KMS-11 (cell line): ENCODE results near the gene NPHP4.

Experiments
- H2AFZ ChIP-seq: fragments of 200-600 bp; sonication (generic); 2 replicates; pipeline ENCODE4 v1.6.1; 2016; ENCODE audit warnings: antibody characterized with exemption, mixed run types, low read depth
- H3K27ac ChIP-seq: fragments of 200-600 bp; sonication (generic); 2 replicates; pipeline ENCODE4 v1.6.1; 2016; ENCODE audit warnings: mild to moderate bottlenecking, mixed run types
- H3K27me3 ChIP-seq: fragments of 200-600 bp; sonication (generic); 2 replicates; pipeline ENCODE4 v1.6.1; 2017; ENCODE audit warnings: mild to moderate bottlenecking, low read depth, mixed run types, moderate library complexity; ENCODE audit not compliant: insufficient read depth
- H3K36me3 ChIP-seq: fragments of 200-600 bp; sonication (generic); 2 replicates; pipeline ENCODE4 v1.6.1; 2017; ENCODE audit warnings: mild to moderate bottlenecking, mixed run types; ENCODE audit not compliant: insufficient read depth
- H3K4me1 ChIP-seq: fragments of 200-600 bp; sonication (generic); 2 replicates; pipeline ENCODE4 v1.6.1; 2016; ENCODE audit warnings: mild to moderate bottlenecking, low read depth, mixed run types; ENCODE audit not compliant: poor library complexity, severe bottlenecking
- H3K4me2 ChIP-seq: fragments of 200-600 bp; sonication (generic); 2 replicates; pipeline ENCODE4 v1.7.0; 2016; ENCODE audit warnings: mild to moderate bottlenecking, mixed run types
- H3K4me3 ChIP-seq: fragments of 200-600 bp; sonication (generic); IDR thresholded peaks from 2 replicates; pipeline ENCODE4 v1.6.1; 2017; ENCODE audit warnings: low read depth, low read length, mixed read lengths; ENCODE audit not compliant: insufficient read depth
- H3K79me2 ChIP-seq: fragments of 200-600 bp; sonication (generic); 2 replicates; pipeline ENCODE4 v1.6.1; 2016; ENCODE audit warnings: low read depth, mixed run types; ENCODE audit not compliant: insufficient read depth
- H3K9ac ChIP-seq: fragments of 200-600 bp; sonication (generic); 2 replicates; pipeline ENCODE4 v1.6.1; 2016; ENCODE audit warnings: mild to moderate bottlenecking, mixed run types
- H4K20me1 ChIP-seq: fragments of 200-600 bp; sonication (generic); 2 replicates; pipeline ENCODE4 v1.6.1; 2016; ENCODE audit warnings: mild to moderate bottlenecking, mixed run types; ENCODE audit not compliant: insufficient read depth
- CTCF ChIP-seq: fragments of 200-600 bp; sonication (generic); conservative IDR thresholded peaks from 2 replicates; pipeline ENCODE4 v1.6.1; 2017; ENCODE audit warnings: low read depth, mild to moderate bottlenecking, antibody characterized with exemption, low read length, moderate library complexity, mixed read lengths

Gene NPHP4

GRCh38 chr1:5886541-5887348, 105.5 kb downstream of the NPHP4 start:
- H3K79me2 ChIP-seq, result no peaks in the 10 kb centered on the region
- H3K4me2 ChIP-seq, result no peak overlapping the region
- H3K27me3 ChIP-seq, result no peaks in the 10 kb centered on the region
- H3K36me3 ChIP-seq, result no peaks in the 10 kb centered on the region
- no peak overlapping the region for H3K27ac ChIP-seq
- H4K20me1 ChIP-seq, result no peaks in the 10 kb centered on the region
- H3K9ac ChIP-seq, result no peak overlapping the region
- no peaks in the 10 kb centered on the region for H3K4me1 ChIP-seq
- no peak overlapping the region for H3K4me3 ChIP-seq
- no peak for TF ChIP-seq CTCF
- H2AFZ ChIP-seq, result no peak overlapping the region

GRCh38 chr1:5886140-5886483, 106.1 kb downstream of the NPHP4 start:
- no peak for TF ChIP-seq CTCF
- no peaks in the 10 kb centered on the region for H3K4me1 ChIP-seq
- H2AFZ ChIP-seq, result no peak overlapping the region
- no peaks in the 10 kb centered on the region for H3K27me3 ChIP-seq
- H4K20me1 ChIP-seq, result no peaks in the 10 kb centered on the region
- H3K9ac ChIP-seq, result no peak overlapping the region
- H3K36me3 ChIP-seq, result no peaks in the 10 kb centered on the region
- no peak overlapping the region for H3K27ac ChIP-seq
- H3K4me3 ChIP-seq, result no peak overlapping the region
- H3K79me2 ChIP-seq, result no peaks in the 10 kb centered on the region
- no peak overlapping the region for H3K4me2 ChIP-seq

DNA sequence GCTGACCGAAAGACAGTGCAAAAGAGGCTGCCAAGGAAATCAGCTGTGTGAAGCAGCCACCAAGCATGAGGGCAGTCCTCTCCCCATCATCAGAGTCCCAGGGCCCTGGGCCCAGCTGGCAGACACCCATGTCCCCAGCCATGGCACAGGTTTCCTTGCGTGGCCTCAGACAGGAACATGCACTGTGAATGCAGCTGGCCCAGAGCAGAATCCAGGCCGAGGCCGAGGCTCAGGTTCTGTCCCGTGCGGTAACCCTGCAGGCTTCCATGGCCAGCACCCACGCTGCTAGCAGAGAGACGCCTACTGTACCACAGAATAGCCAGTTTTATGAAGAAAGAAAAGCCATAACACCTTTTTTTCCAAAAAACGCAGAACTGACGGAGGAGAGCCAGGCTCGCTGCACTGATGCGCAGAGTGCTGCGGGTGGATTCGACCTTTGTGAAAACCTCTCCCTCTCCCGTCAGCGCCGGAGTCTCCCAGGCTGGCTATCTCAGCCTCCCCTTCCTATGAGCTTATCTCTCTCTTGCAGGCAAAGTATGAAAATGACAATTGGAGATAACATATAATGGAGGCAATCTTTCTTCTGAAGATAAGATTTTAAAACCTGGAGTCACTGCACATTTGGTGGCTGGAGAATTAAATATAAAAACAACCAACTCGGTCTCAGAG, 106.6 kb downstream of the NPHP4 start:
- H3K4me2 ChIP-seq, result no peak overlapping the region
- no peaks in the 10 kb centered on the region for H3K27me3 ChIP-seq
- H3K79me2 ChIP-seq, result no peaks in the 10 kb centered on the region
- no peak overlapping the region for H3K4me3 ChIP-seq
- H3K9ac ChIP-seq, result no peak overlapping the region
- H3K27ac ChIP-seq, result no peak overlapping the region
- no peaks in the 10 kb centered on the region for H3K36me3 ChIP-seq
- H3K4me1 ChIP-seq, result no peaks in the 10 kb centered on the region
- no peaks in the 10 kb centered on the region for H4K20me1 ChIP-seq
- no peak overlapping the region for H2AFZ ChIP-seq
- TF ChIP-seq CTCF, result no peak

DNA sequence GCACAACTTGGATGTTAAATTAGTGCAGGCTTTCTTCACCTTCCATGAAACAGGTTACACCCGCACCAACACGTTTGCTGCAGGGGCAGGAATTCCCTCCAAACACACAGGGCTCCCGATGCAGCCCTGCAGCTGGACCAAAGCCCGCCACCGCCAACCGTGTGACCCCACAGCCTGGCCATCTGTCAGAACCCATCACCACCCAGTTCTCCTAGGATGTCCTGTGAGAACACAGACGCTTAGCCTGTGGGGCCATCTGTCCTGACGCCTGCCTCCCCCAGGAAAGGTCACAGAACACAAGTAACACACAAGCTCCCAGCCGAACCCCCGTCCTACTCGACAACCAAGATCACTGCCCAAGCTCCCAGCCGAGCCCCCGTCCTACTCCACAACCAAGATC, 108.1 kb downstream of the NPHP4 start:
- Histone ChIP-seq H3K4me3 (no peak overlapping the region), H3K27me3 (no peaks in the 10 kb centered on the region), H3K27ac (no peak overlapping the region), H3K79me2 (no peaks in the 10 kb centered on the region), H4K20me1 (no peaks in the 10 kb centered on the region), H3K9ac (no peak overlapping the region), H3K4me2 (no peak overlapping the region), H3K4me1 (no peaks in the 10 kb centered on the region), H3K36me3 (no peaks in the 10 kb centered on the region), H2AFZ (no peak overlapping the region)
- no peak for TF ChIP-seq CTCF
